Progenitor cell of endocrine pancreas (in vitro differentiated cells): ENCODE measurements around the gene CBX2. TPM values are rescaled to one million over a fixed set of nuclear protein-coding genes. Genes with fewer than 3 reads are reported as not detected.

Source experiments
- DNase-seq: peaks from one replicate; pipeline ENCODE4 v3.0.0; 2021; ENCODE audit warnings: low spot score; ENCODE audit not compliant: unreplicated experiment
- H3K27ac Mint-ChIP-seq: 2 replicates; pipeline ENCODE4 v1.8.0; 2021; ENCODE audit warnings: mild to moderate bottlenecking, moderate library complexity, mixed read lengths
- H3K27me3 Mint-ChIP-seq: 2 replicates; pipeline ENCODE4 v1.8.0; 2021; ENCODE audit warnings: mixed read lengths
- H3K36me3 Mint-ChIP-seq: 2 replicates; pipeline ENCODE4 v1.8.0; 2022; ENCODE audit warnings: mixed read lengths; ENCODE audit not compliant: insufficient read depth
- H3K4me1 Mint-ChIP-seq: 2 replicates; pipeline ENCODE4 v1.8.0; 2021; ENCODE audit warnings: low read depth, mixed read lengths
- H3K4me3 Mint-ChIP-seq: 2 replicates; pipeline ENCODE4 v1.8.0; 2021; ENCODE audit warnings: low read depth, mild to moderate bottlenecking, moderate library complexity, mixed read lengths
- H3K9me3 Mint-ChIP-seq: 2 replicates; pipeline ENCODE4 v1.8.0; 2021; ENCODE audit warnings: low read depth, mixed read lengths
- total RNA-seq: library from RNA; stranded (reverse); gene quantifications from 2 replicates; pipeline ENCODE4 v1.2.1, GENCODE V29; 2021
- TF ChIP-seq, protein P1 (sequence below): fragments of 200-600 bp; sonication (generic); IDR thresholded peaks from one replicate; pipeline ENCODE4 v1.5.0; 2021; ENCODE audit warnings: antibody characterized with exemption, mild to moderate bottlenecking; ENCODE audit not compliant: unreplicated experiment

CBX2 gene
- total RNA-seq, 1 donor from 2014 or later, result 111 TPM

DNA sequence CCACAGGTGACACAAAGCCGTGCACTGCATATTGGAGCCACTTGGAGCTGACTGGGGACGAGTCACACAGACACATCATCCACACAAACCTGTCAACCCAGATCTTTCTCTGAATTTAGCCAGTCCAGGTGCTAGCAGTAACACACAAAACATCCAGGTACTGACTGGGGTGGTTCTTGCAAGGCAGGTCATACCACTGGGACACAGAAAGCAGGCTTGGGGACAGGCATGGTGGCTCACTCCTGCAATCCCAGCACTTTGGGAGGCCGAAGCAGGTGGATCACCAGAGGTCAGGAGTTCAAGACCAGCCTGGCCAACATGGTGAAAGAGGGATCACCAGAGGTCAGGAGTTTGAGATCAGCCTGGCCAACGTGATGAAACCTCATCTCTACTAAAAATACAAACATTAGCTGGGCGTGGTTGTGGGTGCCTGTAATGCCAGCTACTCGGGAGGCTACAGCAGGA lies 32.3 kb upstream of the CBX2 start:
- TF ChIP-seq, protein P1, sequence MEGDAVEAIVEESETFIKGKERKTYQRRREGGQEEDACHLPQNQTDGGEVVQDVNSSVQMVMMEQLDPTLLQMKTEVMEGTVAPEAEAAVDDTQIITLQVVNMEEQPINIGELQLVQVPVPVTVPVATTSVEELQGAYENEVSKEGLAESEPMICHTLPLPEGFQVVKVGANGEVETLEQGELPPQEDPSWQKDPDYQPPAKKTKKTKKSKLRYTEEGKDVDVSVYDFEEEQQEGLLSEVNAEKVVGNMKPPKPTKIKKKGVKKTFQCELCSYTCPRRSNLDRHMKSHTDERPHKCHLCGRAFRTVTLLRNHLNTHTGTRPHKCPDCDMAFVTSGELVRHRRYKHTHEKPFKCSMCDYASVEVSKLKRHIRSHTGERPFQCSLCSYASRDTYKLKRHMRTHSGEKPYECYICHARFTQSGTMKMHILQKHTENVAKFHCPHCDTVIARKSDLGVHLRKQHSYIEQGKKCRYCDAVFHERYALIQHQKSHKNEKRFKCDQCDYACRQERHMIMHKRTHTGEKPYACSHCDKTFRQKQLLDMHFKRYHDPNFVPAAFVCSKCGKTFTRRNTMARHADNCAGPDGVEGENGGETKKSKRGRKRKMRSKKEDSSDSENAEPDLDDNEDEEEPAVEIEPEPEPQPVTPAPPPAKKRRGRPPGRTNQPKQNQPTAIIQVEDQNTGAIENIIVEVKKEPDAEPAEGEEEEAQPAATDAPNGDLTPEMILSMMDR, result no peak
- Mint-ChIP-seq H3K27ac (no peak overlapping the region), H3K9me3 (no peaks in the 10 kb centered on the region), H3K27me3 (peaks cover 30% of the 10 kb centered on the region), H3K4me1 (peaks cover 31% of the 10 kb centered on the region), H3K36me3 (no peaks in the 10 kb centered on the region), H3K4me3 (no peak overlapping the region)
- no peak for DNase-seq

DNA sequence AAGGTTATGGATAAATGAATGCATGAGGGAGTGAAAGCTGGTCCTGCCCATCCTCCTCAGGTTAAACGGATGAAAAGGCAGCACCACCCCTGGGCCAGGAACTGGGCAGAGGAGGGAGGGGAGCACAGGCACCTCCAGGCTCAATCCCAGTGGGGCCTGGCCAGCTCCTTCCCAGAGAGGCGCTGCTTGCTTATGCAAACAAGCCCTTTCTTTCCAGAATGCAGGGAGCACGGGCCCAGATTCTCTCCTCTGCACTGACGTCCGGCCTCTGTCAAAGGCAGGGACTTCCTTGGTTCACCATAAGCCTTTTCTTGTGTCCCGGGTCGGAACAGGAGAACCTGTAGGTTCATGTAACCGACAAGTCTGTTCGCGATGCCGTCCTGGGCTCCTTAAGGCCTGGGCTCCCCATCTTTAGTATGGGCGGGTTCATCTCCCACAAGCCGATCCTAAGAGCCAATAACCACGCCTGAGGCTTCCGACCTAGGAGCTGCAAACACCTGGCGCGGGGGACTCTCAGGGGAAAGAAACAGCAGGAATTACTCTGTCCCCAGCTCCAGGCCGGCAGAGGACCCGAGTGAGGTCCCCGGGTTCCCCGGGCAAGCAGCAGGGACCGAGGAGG lies 30.9 kb upstream of the CBX2 start:
- H3K4me1 Mint-ChIP-seq, result peaks cover 27% of the 10 kb centered on the region
- no peak overlapping the region for H3K27ac Mint-ChIP-seq
- TF ChIP-seq, protein P1, result no peak
- peaks cover 35% of the 10 kb centered on the region for H3K27me3 Mint-ChIP-seq
- no peaks in the 10 kb centered on the region for H3K9me3 Mint-ChIP-seq
- DNase-seq, result no peak
- peak overlapping the region; percentile 5 for H3K4me3 Mint-ChIP-seq
- no peaks in the 10 kb centered on the region for H3K36me3 Mint-ChIP-seq

DNA sequence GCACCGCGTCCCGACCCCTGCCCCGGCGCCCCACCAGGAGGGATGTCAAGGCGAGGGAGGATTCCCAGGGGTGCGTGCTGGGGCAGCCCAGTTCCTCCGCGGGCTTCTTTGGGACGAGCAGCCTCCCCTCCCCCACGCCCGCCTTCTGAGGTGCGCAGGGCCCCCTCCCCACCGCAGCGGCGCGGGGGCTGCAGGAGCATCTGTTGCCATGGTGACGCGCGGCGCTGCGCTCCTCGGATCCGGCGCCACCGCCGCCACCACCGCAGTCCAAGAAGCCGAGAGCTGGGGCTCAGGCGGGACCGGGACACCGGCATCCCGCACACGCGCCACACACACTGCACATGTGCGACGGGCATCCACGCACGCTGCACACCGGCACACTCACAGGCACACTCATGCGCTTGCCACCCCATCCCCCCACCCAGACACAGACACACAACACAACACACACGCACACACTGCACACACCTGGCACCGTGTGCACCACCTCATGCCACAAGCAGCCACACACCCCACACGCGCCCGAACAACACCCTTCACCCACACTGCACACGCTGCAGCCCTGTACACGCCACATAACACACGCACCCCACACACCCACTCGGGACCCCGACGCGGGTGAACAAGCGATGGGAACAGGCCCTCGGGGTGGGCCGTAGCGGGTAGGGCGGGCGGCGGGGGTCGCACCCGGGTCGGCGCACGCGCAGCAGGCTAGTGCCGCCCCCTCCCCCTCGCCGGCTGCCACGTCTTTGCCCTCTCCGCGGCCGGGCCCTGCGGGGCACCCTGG lies 30.2 kb upstream of the CBX2 start:
- DNase-seq, result no peak
- Mint-ChIP-seq H3K27me3 (peaks cover 35% of the 10 kb centered on the region), H3K4me1 (peaks cover 24% of the 10 kb centered on the region), H3K27ac (no peak overlapping the region), H3K4me3 (peak overlapping the region; percentile 60), H3K36me3 (no peaks in the 10 kb centered on the region), H3K9me3 (no peaks in the 10 kb centered on the region)
- TF ChIP-seq, protein P1, result no peak

DNA sequence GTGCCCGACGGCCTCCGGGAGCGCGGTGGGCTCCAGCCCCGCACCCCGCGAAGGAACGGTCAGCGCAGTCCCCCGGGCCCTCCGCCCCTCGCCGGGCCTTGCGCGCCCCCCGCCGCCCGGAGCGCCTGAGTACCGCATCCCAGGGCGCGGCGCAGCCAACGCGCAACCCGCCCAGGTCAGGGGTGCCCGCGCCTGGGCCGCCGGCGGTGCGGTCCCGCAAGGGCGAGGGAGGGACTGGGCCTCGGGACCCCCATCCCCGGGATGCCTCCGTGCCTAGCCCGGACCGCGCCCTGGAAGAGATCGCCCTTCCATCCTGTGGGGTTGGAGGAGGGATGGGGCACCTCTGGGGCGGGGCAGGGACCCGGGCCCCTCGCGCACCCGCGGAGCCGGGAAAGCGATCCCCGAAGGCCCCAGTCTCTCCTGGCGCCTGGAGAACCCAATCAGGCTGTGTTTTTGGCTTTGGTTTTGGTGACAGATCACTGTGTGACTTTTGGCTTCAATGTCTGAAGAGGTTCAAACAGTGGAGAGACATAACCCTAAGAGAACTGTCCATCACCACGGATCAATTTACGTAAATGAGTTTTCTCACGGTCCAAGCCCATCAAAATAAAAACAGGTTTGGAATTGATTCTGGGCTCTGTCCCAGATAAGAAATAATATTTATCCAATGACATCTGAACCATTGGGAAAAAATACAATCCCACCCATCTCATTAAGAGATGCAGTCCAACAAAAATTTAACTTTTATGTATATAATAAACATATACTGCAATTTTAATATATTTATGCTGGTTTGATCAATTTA lies 29.5 kb upstream of the CBX2 start:
- no peak overlapping the region for H3K27ac Mint-ChIP-seq
- TF ChIP-seq, protein P1, result no peak
- H3K4me1 Mint-ChIP-seq, result peaks cover 16% of the 10 kb centered on the region
- no peak for DNase-seq
- H3K36me3 Mint-ChIP-seq, result no peaks in the 10 kb centered on the region
- H3K9me3 Mint-ChIP-seq, result no peaks in the 10 kb centered on the region
- H3K27me3 Mint-ChIP-seq, result peaks cover 35% of the 10 kb centered on the region
- H3K4me3 Mint-ChIP-seq, result no peak overlapping the region

DNA sequence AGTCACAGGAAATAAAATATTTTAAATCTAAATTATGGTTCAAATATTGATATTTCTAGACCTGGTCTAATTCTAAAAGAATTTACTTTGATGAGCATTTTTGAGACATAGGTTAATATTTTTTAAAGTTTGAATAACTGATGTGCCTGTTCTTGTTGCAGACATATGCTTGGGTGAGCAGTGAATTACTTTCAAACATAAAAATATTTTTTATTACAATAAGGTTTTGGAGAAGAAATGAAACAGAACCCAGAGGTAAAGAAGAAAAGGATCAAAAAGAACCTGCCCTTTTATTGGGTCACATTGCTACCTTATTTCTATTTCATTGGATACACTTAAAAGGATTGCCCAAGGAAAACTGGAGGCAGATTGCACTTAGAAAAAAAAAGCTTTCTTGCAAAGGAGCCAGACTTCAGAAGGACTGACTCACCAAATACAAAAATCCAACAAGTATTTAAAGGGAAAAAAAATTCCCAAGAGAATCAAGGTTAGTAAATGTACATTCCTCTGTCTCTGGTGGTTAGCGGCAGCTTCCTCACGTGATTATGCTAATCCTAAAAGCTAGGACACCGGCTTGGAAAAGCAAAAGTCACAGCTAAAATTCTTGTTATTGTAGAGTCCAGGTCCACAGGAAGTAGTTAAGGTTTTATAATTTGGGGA lies 28.7 kb upstream of the CBX2 start:
- Mint-ChIP-seq H3K27me3 (peaks cover 35% of the 10 kb centered on the region), H3K4me1 (peaks cover 14% of the 10 kb centered on the region)
- TF ChIP-seq, protein P1, result no peak

More for the DNA sequence above, 28.7 kb upstream of the CBX2 start:
- Mint-ChIP-seq H3K4me3 (no peak overlapping the region), H3K27ac (no peak overlapping the region), H3K9me3 (no peaks in the 10 kb centered on the region), H3K36me3 (no peaks in the 10 kb centered on the region)
- no peak for DNase-seq
